ENCODE data around the gene SLC35E4. TPM values are rescaled to one million over a fixed set of nuclear protein-coding genes. Genes with fewer than 3 reads are reported as not detected.
"Not testable (repeated sequence)": the region's sequence is repeated elsewhere in the genome, so short reads cannot be mapped to it uniquely, and the experiment has no call there.

SLC35E4 gene
- 1 to 10 TPM; 5.0 to 6.2 TPM for total RNA-seq
- polyA plus RNA-seq = 1 to 10 TPM; 2.1 to 2.4 TPM
- long read RNA-seq, donor 1, transcript SLC35E4-201 (2 exons, 2,714 nt) = major isoform, 46 of 49 reads
- long read RNA-seq, donor 1, partial matches to known transcripts = 0 of 49 reads
- long read RNA-seq, donor 1, other reads (novel, unspliced or antisense) = 3 of 49 reads
- long read RNA-seq, donor 2, transcript SLC35E4-201 (2 exons, 2,714 nt) = major isoform, 7 of 15 reads
- long read RNA-seq, donor 2, partial matches to known transcripts = 0 of 15 reads
- long read RNA-seq, donor 2, other reads (novel, unspliced or antisense) = 8 of 15 reads

GRCh38 chr22:30635273-30636225, at the start of gene SLC35E4:
SLC35E4 (plus strand) TSS chr22:30635781; CDS start chr22:30636451, 670 bp downstream.
- Histone ChIP-seq H3K9me3 (ENCODE audit: control insufficient read depth, low read length) (no peaks in the 10 kb centered on the region), H3K36me3 (ENCODE audit: control insufficient read depth in 1 of 2, insufficient read depth in 2 of 2, low read length in 1 of 2) (no peaks in the 10 kb centered on the region)
- 1 to 2% methylated on average over 62 to 75 of the region's 75 CpGs for WGBS, 2 donors

GRCh38 chr22:30586414-30586813, 49.2 kb upstream of the SLC35E4 start:
- H3K27me3 ChIP-seq (ENCODE audit: control insufficient read depth in 1 of 2, insufficient read depth in 2 of 2, low read length in 1 of 2) = no peaks in the 10 kb centered on the region
- intact Hi-C loops (cut with DNase I) = no loop called here
- H3K9me3 ChIP-seq (ENCODE audit: control insufficient read depth, low read length) = no peaks in the 10 kb centered on the region
- 92 to 93% methylated on average over 8 of the region's 8 CpGs for WGBS, 2 donors
- H3K4me3 ChIP-seq (ENCODE audit: low read length in 2 of 2) = no peak overlapping the region
- DNase-seq (no peak), ATAC-seq (ENCODE audit: low FRiP score) (no peak)
- no peak overlapping the region for H3K27ac ChIP-seq (ENCODE audit: low read depth in 1 of 2, low read length in 2 of 2)
- peaks cover 0 to 18% of the 10 kb centered on the region in 2 donors for H3K36me3 ChIP-seq (ENCODE audit: control insufficient read depth in 1 of 2, insufficient read depth in 2 of 2, low read length in 1 of 2)
- no peaks in the 10 kb centered on the region for H3K4me1 ChIP-seq (ENCODE audit: control insufficient read depth in 1 of 2, insufficient read depth in 2 of 2, low read length in 2 of 2)

More at GRCh38 chr22:30635273-30636225, at the start of gene SLC35E4:
- Histone ChIP-seq H3K4me3 (ENCODE audit: low read length in 2 of 2) (peak within 1 kb of the TSS; percentile 19 to 55), H3K27me3 (ENCODE audit: control insufficient read depth in 1 of 2, insufficient read depth in 2 of 2, low read length in 1 of 2) (no peaks in the 10 kb centered on the region), H3K27ac (ENCODE audit: low read depth in 1 of 2, low read length in 2 of 2) (peak within 1 kb of the TSS; percentile 62 to 79), H3K4me1 (ENCODE audit: control insufficient read depth in 1 of 2, insufficient read depth in 2 of 2, low read length in 2 of 2) (no peaks in the 10 kb centered on the region)
- peak; percentile 96 for ATAC-seq (ENCODE audit: low FRiP score)
- intact Hi-C loops (cut with DNase I) = loop anchor here (1.0 to 10.0 kb wide), 6 partner anchors 32 to 509 kb away; partner anchors contain the start of genes DUSP18 (in 1 of the 2), OSBP2 (in 1 of the 2), PLA2G3 (in 1 of the 2) and SMTN (in 1 of the 2)
- DNase-seq = peak; percentile 96 to 99

- no peaks in the 10 kb centered on the region for H3K27me3 ChIP-seq (ENCODE audit: control insufficient read depth in 1 of 2, insufficient read depth in 2 of 2, low read length in 1 of 2)
- DNase-seq (no peak), ATAC-seq (ENCODE audit: low FRiP score) (no peak)
- H3K4me3 ChIP-seq (ENCODE audit: low read length in 2 of 2) = peak overlapping the region; percentile 87 to 90
- no peaks in the 10 kb centered on the region for H3K4me1 ChIP-seq (ENCODE audit: control insufficient read depth in 1 of 2, insufficient read depth in 2 of 2, low read length in 2 of 2)
- 2 to 3% methylated on average over 14 of the region's 14 CpGs for WGBS, 2 donors
- H3K27ac ChIP-seq (ENCODE audit: low read depth in 1 of 2, low read length in 2 of 2) = no peak overlapping the region
- no peaks in the 10 kb centered on the region for H3K9me3 ChIP-seq (ENCODE audit: control insufficient read depth, low read length)
- intact Hi-C loops (cut with DNase I) = no loop called here
- peaks cover 0 to 9% of the 10 kb centered on the region in 2 donors for H3K36me3 ChIP-seq (ENCODE audit: control insufficient read depth in 1 of 2, insufficient read depth in 2 of 2, low read length in 1 of 2)
Observed at GRCh38 chr22:30591191-30591587, 44.4 kb upstream of the SLC35E4 start.

- Histone ChIP-seq H3K4me3 (ENCODE audit: low read length in 2 of 2) (peak within 1 kb of the TSS; percentile 87 to 90), H3K9me3 (ENCODE audit: control insufficient read depth, low read length) (no peaks in the 10 kb centered on the region), H3K36me3 (ENCODE audit: control insufficient read depth in 1 of 2, insufficient read depth in 2 of 2, low read length in 1 of 2) (peaks cover 0 to 7% of the 10 kb centered on the region in 2 donors), H3K27ac (ENCODE audit: low read depth in 1 of 2, low read length in 2 of 2) (no peak within 1 kb of the TSS), H3K4me1 (ENCODE audit: control insufficient read depth in 1 of 2, insufficient read depth in 2 of 2, low read length in 2 of 2) (no peaks in the 10 kb centered on the region), H3K27me3 (ENCODE audit: control insufficient read depth in 1 of 2, insufficient read depth in 2 of 2, low read length in 1 of 2) (no peaks in the 10 kb centered on the region)
- intact Hi-C loops (cut with DNase I) = no loop called here
- peak; percentile 99 for ATAC-seq (ENCODE audit: low FRiP score)
- peak; percentile 96 to 97 for DNase-seq
- 0% methylated on average over 49 of the region's 49 CpGs for WGBS, 2 donors
Observed at GRCh38 chr22:30591588-30592359, 43.8 kb upstream of the SLC35E4 start, which contains the start of gene PES1. PES1 (minus strand) TSS chr22:30591910; CDS start chr22:30591833, 77 bp downstream.

- H3K36me3 ChIP-seq (ENCODE audit: control insufficient read depth in 1 of 2, insufficient read depth in 2 of 2, low read length in 1 of 2); ATAC-seq (ENCODE audit: low FRiP score); H3K9me3 ChIP-seq (ENCODE audit: control insufficient read depth, low read length); H3K27ac ChIP-seq (ENCODE audit: low read depth in 1 of 2, low read length in 2 of 2); intact Hi-C loops (cut with DNase I); DNase-seq; H3K27me3 ChIP-seq (ENCODE audit: control insufficient read depth in 1 of 2, insufficient read depth in 2 of 2, low read length in 1 of 2); H3K4me3 ChIP-seq (ENCODE audit: low read length in 2 of 2); H3K4me1 ChIP-seq (ENCODE audit: control insufficient read depth in 1 of 2, insufficient read depth in 2 of 2, low read length in 2 of 2): not testable (repeated sequence)
- WGBS, 2 donors = 31 to 34% methylated on average over 18 of the region's 18 CpGs
Observed at GRCh38 chr22:30592360-30592713, 43.2 kb upstream of the SLC35E4 start.

- Histone ChIP-seq H3K27me3 (ENCODE audit: control insufficient read depth in 1 of 2, insufficient read depth in 2 of 2, low read length in 1 of 2) (no peaks in the 10 kb centered on the region), H3K9me3 (ENCODE audit: control insufficient read depth, low read length) (no peaks in the 10 kb centered on the region), H3K36me3 (ENCODE audit: control insufficient read depth in 1 of 2, insufficient read depth in 2 of 2, low read length in 1 of 2) (no peaks in the 10 kb centered on the region), H3K27ac (ENCODE audit: low read depth in 1 of 2, low read length in 2 of 2) (no peak overlapping the region), H3K4me1 (ENCODE audit: control insufficient read depth in 1 of 2, insufficient read depth in 2 of 2, low read length in 2 of 2) (no peaks in the 10 kb centered on the region), H3K4me3 (ENCODE audit: low read length in 2 of 2) (no peak overlapping the region)
- 52 to 62% methylated on average over 2 of the region's 2 CpGs for WGBS, 2 donors
- no peak for ATAC-seq (ENCODE audit: low FRiP score)
- intact Hi-C loops (cut with DNase I) = no loop called here
- no peak for DNase-seq
Observed at GRCh38 chr22:30596199-30596598, 39.4 kb upstream of the SLC35E4 start.

- 92 to 93% methylated on average over 26 to 29 of the region's 29 CpGs for WGBS, 2 donors
- H3K9me3 ChIP-seq (ENCODE audit: control insufficient read depth, low read length) = no peaks in the 10 kb centered on the region
- no peaks in the 10 kb centered on the region for H3K36me3 ChIP-seq (ENCODE audit: control insufficient read depth in 1 of 2, insufficient read depth in 2 of 2, low read length in 1 of 2)
- no peak for DNase-seq
- H3K4me1 ChIP-seq (ENCODE audit: control insufficient read depth in 1 of 2, insufficient read depth in 2 of 2, low read length in 2 of 2) = no peaks in the 10 kb centered on the region
- H3K27me3 ChIP-seq (ENCODE audit: control insufficient read depth in 1 of 2, insufficient read depth in 2 of 2, low read length in 1 of 2) = no peaks in the 10 kb centered on the region
- ATAC-seq (ENCODE audit: low FRiP score) = no peak
- intact Hi-C loops (cut with DNase I) = no loop called here
- no peak overlapping the region for H3K4me3 ChIP-seq (ENCODE audit: low read length in 2 of 2)
- no peak overlapping the region for H3K27ac ChIP-seq (ENCODE audit: low read depth in 1 of 2, low read length in 2 of 2)
Observed at GRCh38 chr22:30596886-30597285, 38.7 kb upstream of the SLC35E4 start.

- no peaks in the 10 kb centered on the region for H3K9me3 ChIP-seq (ENCODE audit: control insufficient read depth, low read length)
- no peak overlapping the region for H3K4me3 ChIP-seq (ENCODE audit: low read length in 2 of 2)
- DNase-seq (no peak), ATAC-seq (ENCODE audit: low FRiP score) (no peak)
- no peak overlapping the region for H3K27ac ChIP-seq (ENCODE audit: low read depth in 1 of 2, low read length in 2 of 2)
- H3K4me1 ChIP-seq (ENCODE audit: control insufficient read depth in 1 of 2, insufficient read depth in 2 of 2, low read length in 2 of 2) = no peaks in the 10 kb centered on the region
- H3K27me3 ChIP-seq (ENCODE audit: control insufficient read depth in 1 of 2, insufficient read depth in 2 of 2, low read length in 1 of 2) = no peaks in the 10 kb centered on the region
- intact Hi-C loops (cut with DNase I) = no loop called here
- H3K36me3 ChIP-seq (ENCODE audit: control insufficient read depth in 1 of 2, insufficient read depth in 2 of 2, low read length in 1 of 2) = no peaks in the 10 kb centered on the region
- 79 to 82% methylated on average over 3 of the region's 3 CpGs for WGBS, 2 donors
Observed at GRCh38 chr22:30598986-30599385, 36.6 kb upstream of the SLC35E4 start.

Measured in aorta (tissue), 5 donors.